Activated CD4-positive, alpha-beta T cell treated with anti-CD3 and anti-CD28 coated beads, Interleukin-10, Interleukin-2, amounts not matched to agents 100 ng/mL and 50 ng/mL, durations not matched to agents 16 hours and 8 hours (primary cell): ENCODE results near the gene FNDC3B.
"Not testable (repeated sequence)": the region's sequence is repeated elsewhere in the genome, so short reads cannot be mapped to it uniquely, and the experiment has no call there.

Source experiments
- DNase-seq: peaks from one replicate; pipeline ENCODE4 v3.0.0-alpha.2; 2020

FNDC3B gene

GRCh38 chr3:172034786-172035685 lies 4.3 kb upstream of the FNDC3B start:
- DNase-seq: peak; percentile 48

GRCh38 chr3:172036541-172037215 lies 2.7 kb upstream of the FNDC3B start:
- peak; percentile 25 for DNase-seq

GRCh38 chr3:172038798-172039435 lies 461 bp upstream of the FNDC3B start:
- DNase-seq: no peak

GRCh38 chr3:172040078-172040980 lies 951 bp downstream of the FNDC3B start:
- DNase-seq: peak; percentile 24

- no peak for DNase-seq
Observed at GRCh38 chr3:172040981-172041963, 1.9 kb downstream of the FNDC3B start.

- no peak for DNase-seq
Observed at GRCh38 chr3:172042136-172042662, 2.8 kb downstream of the FNDC3B start.

- DNase-seq: not testable (repeated sequence)
Observed at GRCh38 chr3:172042663-172043179, 3.3 kb downstream of the FNDC3B start.

- no peak for DNase-seq
Observed at GRCh38 chr3:172043233-172043632, 3.9 kb downstream of the FNDC3B start.

- no peak for DNase-seq
Observed at GRCh38 chr3:172043766-172044165, 4.4 kb downstream of the FNDC3B start.

GRCh38 chr3:172044833-172045585 lies 5.6 kb downstream of the FNDC3B start:
- no peak for DNase-seq

GRCh38 chr3:172046268-172046915 lies 7.0 kb downstream of the FNDC3B start:
- DNase-seq: peak; percentile 28

- no peak for DNase-seq
Observed at GRCh38 chr3:172047567-172048115, 8.3 kb downstream of the FNDC3B start.

GRCh38 chr3:172048599-172048998 lies 9.2 kb downstream of the FNDC3B start:
- no peak for DNase-seq

- DNase-seq: no peak
Observed at GRCh38 chr3:172051310-172051956, 12.1 kb downstream of the FNDC3B start.

- DNase-seq: no peak
Observed at GRCh38 chr3:172051957-172052354, 12.6 kb downstream of the FNDC3B start.

- DNase-seq: no peak
Observed at GRCh38 chr3:172052405-172052804, 13.0 kb downstream of the FNDC3B start.

- no peak for DNase-seq
Observed at GRCh38 chr3:172054115-172054764, 14.9 kb downstream of the FNDC3B start.

GRCh38 chr3:172056416-172056815 lies 17.0 kb downstream of the FNDC3B start:
- no peak for DNase-seq
